HG02973 (cell line): Measurements from ENCODE around the gene SRL.
"Not testable (repeated sequence)": the region's sequence is repeated elsewhere in the genome, so short reads cannot be mapped to it uniquely, and the experiment has no call there.

Source experiments
- ATAC-seq: cut with Tn5 transposase; IDR thresholded peaks from one replicate; pipeline ENCODE4 v1.9.1; 2021; ENCODE audit warnings: moderate library complexity; ENCODE audit not compliant: unreplicated experiment

SRL gene

GRCh38 chr16:4231367-4231766 is 10.5 kb downstream of the SRL start:
- no peak for ATAC-seq

GRCh38 chr16:4227040-4227332 is 14.9 kb downstream of the SRL start:
- no peak for ATAC-seq

DNA sequence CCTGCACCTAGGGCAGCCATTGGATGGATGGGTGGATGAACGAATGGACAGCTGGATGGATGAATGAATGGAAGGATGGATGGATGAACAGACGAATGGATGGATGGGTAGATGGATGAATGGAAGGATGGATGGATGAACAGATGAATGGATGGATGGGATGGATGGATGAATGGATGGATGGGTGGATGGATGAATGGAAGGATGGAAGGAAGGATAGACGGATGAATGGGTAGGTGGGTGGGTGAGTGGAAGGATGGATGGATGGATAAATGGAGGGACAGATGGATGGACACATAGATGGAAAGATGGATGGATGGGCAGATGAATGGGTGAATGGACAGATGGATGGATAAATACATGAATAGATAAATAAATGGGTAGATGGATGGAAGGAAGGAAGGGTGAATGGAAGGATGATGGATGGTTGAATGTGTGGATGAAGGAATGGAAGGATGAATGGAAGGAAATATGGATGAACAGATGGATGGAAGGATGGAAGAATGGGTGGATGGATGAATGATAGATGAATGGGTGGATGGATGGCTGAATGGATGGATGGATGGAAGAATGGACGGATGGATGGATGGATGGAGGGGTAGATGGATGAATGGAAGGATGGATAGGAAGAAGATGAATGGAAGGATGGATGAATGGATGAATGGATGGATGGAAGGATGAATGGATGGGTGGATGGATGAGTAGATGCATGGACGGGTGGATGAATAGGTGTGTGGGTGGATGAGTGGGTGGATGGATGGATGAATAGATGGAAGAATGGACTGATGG is 15.4 kb downstream of the SRL start:
- no peak for ATAC-seq

DNA sequence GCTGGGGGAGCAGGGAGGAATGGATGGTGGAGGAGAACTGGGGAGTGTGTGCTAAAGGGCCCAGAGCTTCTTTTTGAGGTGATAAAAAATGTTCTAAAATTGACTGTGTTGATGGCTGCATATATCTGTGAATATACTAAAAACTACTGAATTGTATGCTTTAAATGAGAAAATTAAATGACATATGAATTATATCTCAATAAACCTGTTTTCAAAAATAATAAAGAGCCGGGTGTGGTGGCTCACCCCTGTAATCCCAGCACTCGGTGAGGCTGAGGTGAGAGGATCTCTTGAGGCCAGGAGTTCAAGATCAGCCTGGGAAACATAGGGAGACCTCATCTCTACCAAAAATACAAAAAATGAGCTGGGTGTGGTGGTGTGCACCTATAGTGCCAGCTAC is 16.8 kb downstream of the SRL start:
- ATAC-seq = no peak

DNA sequence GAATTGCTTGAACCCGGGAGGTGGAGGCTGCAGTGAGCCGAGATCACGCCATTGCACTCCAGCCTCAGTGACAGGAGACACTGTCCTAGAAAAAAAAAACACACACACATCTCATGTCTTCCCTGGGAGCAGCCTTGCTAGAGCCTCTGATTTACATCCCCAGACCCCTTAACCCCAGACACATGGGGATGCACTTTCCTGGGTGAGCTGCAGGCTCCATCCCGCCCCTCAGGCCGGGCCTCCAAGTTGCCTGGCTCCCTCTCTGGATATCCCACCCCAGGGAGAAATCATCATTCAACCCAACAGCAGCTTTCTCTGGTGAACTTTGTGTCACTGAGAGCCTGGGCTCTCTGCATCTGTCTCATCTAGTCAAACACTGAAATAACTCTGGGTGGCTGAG is 21.5 kb downstream of the SRL start:
- ATAC-seq = no peak

DNA sequence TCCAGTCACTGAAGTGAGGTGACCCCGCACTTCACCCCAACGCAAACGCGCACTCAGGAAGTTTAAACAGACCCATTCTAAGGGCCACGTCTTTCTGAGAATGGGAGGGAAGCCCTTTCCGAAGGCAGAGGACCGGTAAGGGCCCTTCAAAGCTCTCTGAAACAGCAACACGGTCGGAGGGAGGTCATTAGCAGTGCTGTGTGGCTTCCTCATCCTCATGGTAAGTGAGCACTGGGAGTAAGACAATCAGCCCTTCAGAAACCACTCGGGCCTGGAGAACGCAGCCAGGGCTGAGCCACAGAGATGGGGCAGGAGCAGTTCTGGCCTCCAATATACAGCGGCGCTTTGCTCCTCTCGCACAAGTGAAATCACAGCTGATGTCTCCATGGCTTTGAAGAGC is 23.7 kb downstream of the SRL start:
- ATAC-seq = no peak

GRCh38 chr16:4217204-4218131 is 24.4 kb downstream of the SRL start:
- no peak for ATAC-seq

- no peak for ATAC-seq
These were observed 25.3 kb downstream of the SRL start for GRCh38 chr16:4216596-4216995.

- ATAC-seq = no peak
These were observed 26.8 kb downstream of the SRL start for GRCh38 chr16:4215106-4215505.

- ATAC-seq = no peak
These were observed 27.7 kb downstream of the SRL start for GRCh38 chr16:4214215-4214621.

GRCh38 chr16:4213737-4214136 is 28.1 kb downstream of the SRL start:
- no peak for ATAC-seq

DNA sequence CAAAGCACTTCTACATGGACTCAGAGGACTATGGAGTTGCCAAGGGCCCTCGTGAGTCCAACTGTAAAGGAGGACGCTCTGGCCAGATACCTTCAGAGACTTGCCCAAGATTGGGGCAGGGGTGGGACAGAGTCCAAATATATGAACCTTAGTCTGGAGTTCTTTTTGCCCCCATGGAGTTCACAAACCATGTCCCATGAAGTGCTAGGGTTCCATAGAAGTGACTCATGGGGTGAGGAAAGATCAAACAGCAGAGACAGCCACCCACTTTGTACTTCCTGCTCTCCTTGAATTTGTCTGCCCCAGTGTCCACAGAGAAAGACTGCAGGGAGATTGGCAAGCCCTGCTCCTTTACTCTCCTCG is 29.0 kb downstream of the SRL start:
- no peak for ATAC-seq

DNA sequence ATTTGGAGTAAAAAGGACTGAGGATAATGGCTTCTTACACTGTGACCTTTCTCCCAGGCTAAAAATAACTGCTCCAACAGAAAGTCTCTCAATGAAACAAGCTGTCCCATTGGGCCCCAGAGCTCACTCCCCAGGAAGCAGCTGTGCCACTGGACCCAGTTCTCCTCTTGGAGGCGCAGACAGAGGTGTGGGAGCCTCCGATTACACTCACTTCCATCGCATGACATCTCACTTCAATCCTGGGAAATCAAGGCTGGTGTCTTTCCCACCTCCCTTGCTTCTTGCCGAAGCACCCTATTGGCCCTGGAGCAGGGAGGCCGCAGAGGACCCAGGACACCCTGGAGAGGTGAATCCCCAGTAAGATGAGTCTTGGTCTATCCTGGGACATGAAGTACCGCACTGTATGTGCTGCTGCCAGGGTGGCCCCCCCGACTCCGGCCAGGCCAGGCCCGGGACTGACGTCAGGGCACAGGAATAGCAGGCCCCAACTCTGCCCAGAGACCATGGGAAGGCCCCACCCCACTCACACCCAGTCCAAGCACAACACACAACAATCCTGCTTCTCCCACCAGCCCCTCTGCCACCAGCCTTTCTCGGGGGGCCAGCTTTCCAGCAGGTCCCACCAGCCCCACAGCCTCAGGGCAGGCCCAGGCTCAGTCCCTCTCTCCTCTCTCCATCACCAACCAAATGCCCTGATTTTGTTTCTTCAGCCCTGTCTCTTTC is 29.5 kb downstream of the SRL start:
- ATAC-seq = no peak

GRCh38 chr16:4211445-4212210 is 30.3 kb downstream of the SRL start:
- ATAC-seq = not testable (repeated sequence)

GRCh38 chr16:4209666-4210065 is 32.2 kb downstream of the SRL start:
- no peak for ATAC-seq

- no peak for ATAC-seq
These were observed 33.5 kb downstream of the SRL start for GRCh38 chr16:4208341-4208751.

- no peak for ATAC-seq
These were observed 34.1 kb downstream of the SRL start for GRCh38 chr16:4207683-4208340.

DNA sequence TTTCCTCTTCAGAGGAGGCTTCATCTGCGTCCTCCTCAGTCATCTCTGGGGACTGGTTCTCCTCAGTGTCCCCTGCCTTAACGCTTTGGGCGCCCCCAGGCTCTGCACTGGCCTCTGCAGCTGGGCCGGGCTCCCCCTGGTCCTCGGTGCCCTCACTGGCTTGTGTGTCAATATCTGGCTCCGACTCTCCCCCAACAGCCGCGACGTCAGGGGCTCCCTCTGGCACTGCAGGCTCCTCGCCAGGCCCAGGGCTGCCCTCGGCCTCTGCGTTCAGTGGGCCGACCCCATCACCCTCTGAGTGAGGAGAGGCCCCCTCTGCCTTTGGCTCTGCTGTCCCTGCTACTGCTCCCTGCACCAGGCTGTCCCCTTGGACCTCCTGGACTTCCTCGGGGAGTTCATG is 34.7 kb downstream of the SRL start:
- no peak for ATAC-seq

DNA sequence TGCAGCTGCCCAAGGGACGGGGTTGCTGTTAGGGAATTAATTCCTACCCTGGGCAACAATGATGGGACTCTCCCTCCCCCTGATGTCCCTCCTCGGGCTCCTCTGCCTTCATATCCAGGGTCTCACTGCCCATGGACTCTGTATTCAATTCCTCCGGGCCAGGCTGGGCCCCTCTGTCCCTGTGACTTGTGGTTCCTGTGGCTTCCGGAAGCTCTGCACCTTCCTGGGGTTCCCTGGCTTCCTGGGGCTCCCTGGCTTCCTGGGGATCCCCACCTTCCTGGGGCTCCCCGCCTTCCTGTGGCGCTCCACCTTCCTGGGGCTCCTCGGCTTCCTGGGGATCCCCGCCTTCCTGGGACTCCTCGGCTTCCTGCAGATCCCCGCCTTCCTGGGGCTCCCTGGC is 35.2 kb downstream of the SRL start:
- no peak for ATAC-seq

- ATAC-seq = no peak
These were observed 35.9 kb downstream of the SRL start for GRCh38 chr16:4205971-4206370.
